Naive thymus-derived CD4-positive, alpha-beta T cell (primary cell): ENCODE data around the gene JAML. TPM values are rescaled to one million over a fixed set of nuclear protein-coding genes. Genes with fewer than 3 reads are reported as not detected.

Source experiments
- ATAC-seq: fragments of 150-1000 bp; cut with Tn5 transposase; 2 replicates; pipeline ENCODE4 v1.10.0; 2021; ENCODE audit warnings: mild to moderate bottlenecking, moderate library complexity
- CTCF ChIA-PET: fragments of 350-600 bp; sonication (Branson Sonifier 250); formaldehyde crosslinking; loops from one replicate; lab custom pipeline; 2021; ENCODE audit warnings: antibody characterized with exemption; lab: Charles Lee
- POLR2A ChIA-PET: fragments of 350-600 bp; sonication (Branson Sonifier 250); formaldehyde crosslinking; loops from one replicate; lab custom pipeline; 2021; ENCODE audit warnings: antibody characterized with exemption, inconsistent platforms; lab: Charles Lee
- DNase-seq, 9 donors: peaks; one replicate each; pipeline versions ENCODE4 v3.0.0 to v3.0.0-alpha.2; 2020 to 2022; ENCODE audit warnings: mixed read lengths in 1 of 9
- H3K27ac ChIP-seq: one replicate; pipeline ENCODE4 v1.7.0; 2013; ENCODE audit warnings: mild to moderate bottlenecking, low read depth, low read length, moderate library complexity
- H3K27me3 ChIP-seq, 2 donors: one replicate each; pipeline ENCODE4 v1.7.0; 2013; ENCODE audit warnings: low read length in 2 of 2, mild to moderate bottlenecking in 2 of 2, moderate library complexity in 2 of 2; ENCODE audit not compliant: control insufficient read depth in 2 of 2, insufficient read depth in 2 of 2
- H3K36me3 ChIP-seq, 3 experiments: 1 replicate in 2 of 3; 2 replicates in 1 of 3; pipeline ENCODE4 v1.7.0; 2013; ENCODE audit warnings: low read length in 3 of 3, mild to moderate bottlenecking in 3 of 3, moderate library complexity in 1 of 3; ENCODE audit not compliant: insufficient read depth in 3 of 3, control insufficient read depth in 2 of 3
- H3K4me1 ChIP-seq, 2 donors: one replicate each; pipeline ENCODE4 v1.7.0; 2013; ENCODE audit warnings: low read length in 2 of 2, mild to moderate bottlenecking in 2 of 2, moderate library complexity in 1 of 2; ENCODE audit not compliant: control insufficient read depth in 2 of 2, insufficient read depth in 2 of 2
- H3K4me3 ChIP-seq: 2 replicates; pipeline ENCODE4 v1.7.0; 2013; ENCODE audit warnings: mild to moderate bottlenecking, low read length
- H3K9me3 ChIP-seq, 3 experiments: 1 replicate in 2 of 3; 2 replicates in 1 of 3; pipeline ENCODE4 v1.7.0; 2013; ENCODE audit warnings: low read length in 3 of 3; ENCODE audit not compliant: control insufficient read depth in 2 of 3
- H3K27ac Mint-ChIP-seq, 9 donors: one replicate each; pipeline ENCODE4 v1.8.0; 2020 to 2022; ENCODE audit warnings: mixed read lengths in 9 of 9, mild to moderate bottlenecking in 8 of 9, moderate library complexity in 5 of 9, inconsistent platforms in 2 of 9
- H3K27me3 Mint-ChIP-seq, 5 donors: one replicate each; pipeline ENCODE4 v1.8.0; 2021 to 2022; ENCODE audit warnings: mixed read lengths in 5 of 5, mild to moderate bottlenecking in 1 of 5
- H3K36me3 Mint-ChIP-seq, 5 donors: one replicate each; pipeline ENCODE4 v1.8.0; 2020 to 2022; ENCODE audit warnings: mixed read lengths in 5 of 5, mild to moderate bottlenecking in 3 of 5, inconsistent platforms in 1 of 5
- H3K4me1 Mint-ChIP-seq, 7 donors: one replicate each; pipeline ENCODE4 v1.8.0; 2020 to 2022; ENCODE audit warnings: mixed read lengths in 7 of 7, mild to moderate bottlenecking in 3 of 7, inconsistent platforms in 1 of 7
- H3K4me3 Mint-ChIP-seq, 10 donors: one replicate each; pipeline ENCODE4 v1.8.0; 2020 to 2022; ENCODE audit warnings: mild to moderate bottlenecking in 10 of 10, mixed read lengths in 10 of 10, moderate library complexity in 6 of 10, inconsistent platforms in 2 of 10
- H3K9me3 Mint-ChIP-seq, 11 donors: one replicate each; pipeline ENCODE4 v1.8.0; 2020 to 2022; ENCODE audit warnings: mixed read lengths in 11 of 11, mild to moderate bottlenecking in 4 of 11, inconsistent platforms in 1 of 11, moderate library complexity in 1 of 11
- intact Hi-C, 2 donors: fragments of 100-400 bp; cut with micrococcal nuclease; formaldehyde crosslinking; loops; one replicate each; pipeline ENCODE4 v1.15.1; 2023
- polyA plus RNA-seq, 2 donors: library from polyadenylated mRNA; unstranded; fragments of 300-500 nt; fragmentation: Illumina TruSeq; gene quantifications; one replicate each; pipeline ENCODE4 v1.2.3, GENCODE V29; 2021
- total RNA-seq, 6 experiments: library from RNA in 5 of 6; stranded (reverse) in 5 of 6; gene quantifications; 1 replicate in 5 of 6; 2 replicates in 1 of 6; pipeline ENCODE4 v1.2.3 and lab custom pipeline; 2021 to 2026

The JAML gene
- total and polyA plus RNA-seq, 7 experiments from 2014 or later = 64.3 to 195 (median 118) TPM

GRCh38 chr11:118243993-118244762 lies 19.4 kb upstream of the JAML start:
- H3K27me3 ChIP-seq = no peaks in the 10 kb centered on the region
- CTCF ChIA-PET = no interaction called here
- H3K4me3 Mint-ChIP-seq = no peak overlapping the region
- H3K4me1 ChIP-seq = peaks cover 28 to 59% of the 10 kb centered on the region in 2 donors
- no peak overlapping the region for H3K27ac ChIP-seq
- H3K9me3 ChIP-seq = no peaks in the 10 kb centered on the region
- H3K27me3 Mint-ChIP-seq = no peaks in the 10 kb centered on the region
- H3K27ac Mint-ChIP-seq = peak overlapping the region; percentile 16 to 83 (median 55)
- POLR2A ChIA-PET = interaction anchor here (0.8 to 3.0 kb wide), 4 partner anchors 8 to 39 kb away, joined by 3 to 15 read pairs (median 4); partner anchors contain the start of gene MPZL3
- H3K4me3 ChIP-seq = no peak overlapping the region
- peaks cover 4 to 26% (median 4%) of the 10 kb centered on the region in 5 donors for H3K36me3 Mint-ChIP-seq
- ATAC-seq (no peak), DNase-seq (no peak)
- intact Hi-C loops = no loop called here
- peaks cover 54 to 82% (median 78%) of the 10 kb centered on the region in 7 donors for H3K4me1 Mint-ChIP-seq
- H3K36me3 ChIP-seq = no peaks in the 10 kb centered on the region
- no peaks in the 10 kb centered on the region for H3K9me3 Mint-ChIP-seq

- Mint-ChIP-seq H3K36me3 (peaks cover 4 to 34% (median 6%) of the 10 kb centered on the region in 5 donors), H3K4me3 (peak overlapping the region in 2 of 10 donors; percentile 7 to 31), H3K4me1 (peaks cover 60 to 89% (median 84%) of the 10 kb centered on the region in 7 donors), H3K27me3 (no peaks in the 10 kb centered on the region), H3K27ac (peak overlapping the region in 8 of 9 donors; percentile 16 to 85 (median 58)), H3K9me3 (no peaks in the 10 kb centered on the region)
- DNase-seq (no peak), ATAC-seq (no peak)
- ChIA-PET CTCF (interaction anchor here (0.7 to 1.7 kb wide), 3 partner anchors 41 to 91 kb away, joined by 3 to 5 read pairs (median 3); no protein-coding TSS in a partner anchor), POLR2A (interaction anchor here (1.6 to 4.9 kb wide), 4 partner anchors 9 to 22 kb away, joined by 3 to 45 read pairs (median 10); partner anchors contain the start of genes JAML and MPZL3)
- H3K4me3 ChIP-seq = no peak overlapping the region
- no peak overlapping the region for H3K27ac ChIP-seq
- intact Hi-C loops = no loop called here
- H3K4me1 ChIP-seq = peaks cover 33 to 68% of the 10 kb centered on the region in 2 donors
- H3K27me3 ChIP-seq = no peaks in the 10 kb centered on the region
- no peaks in the 10 kb centered on the region for H3K36me3 ChIP-seq
- H3K9me3 ChIP-seq = no peaks in the 10 kb centered on the region
These were observed 18.4 kb upstream of the JAML start for GRCh38 chr11:118243161-118243560.

- ChIA-PET POLR2A (interaction anchor here (0.6 to 4.9 kb wide), 14 partner anchors 10 to 194 kb away, joined by 3 to 45 read pairs (median 4); partner anchors contain the start of genes JAML and MPZL3), CTCF (interaction anchor here (1.2 to 1.9 kb wide), 3 partner anchors 12 to 43 kb away, joined by 3 to 9 read pairs (median 5); no protein-coding TSS in a partner anchor)
- intact Hi-C loops = loop anchor here (1.0 to 2.0 kb wide), 6 partner anchors 11 to 40 kb away; partner anchors contain the start of genes JAML (in 2 of the 2) and MPZL3 (in 2 of the 2)
- no peak for DNase-seq
- Histone ChIP-seq H3K9me3 (no peaks in the 10 kb centered on the region), H3K36me3 (peaks cover 0 to 3% (median 2%) of the 10 kb centered on the region in 3 experiments), H3K27ac (peak overlapping the region; percentile 49), H3K27me3 (no peaks in the 10 kb centered on the region), H3K4me3 (no peak overlapping the region), H3K4me1 (peaks cover 33 to 55% of the 10 kb centered on the region in 2 donors)
- no peak for ATAC-seq
- H3K4me3 Mint-ChIP-seq = peak overlapping the region; percentile 27 to 74 (median 54)
- H3K27me3 Mint-ChIP-seq = no peaks in the 10 kb centered on the region
- H3K4me1 Mint-ChIP-seq = peaks cover 53 to 77% (median 74%) of the 10 kb centered on the region in 7 donors
- peaks cover 3 to 27% (median 4%) of the 10 kb centered on the region in 5 donors for H3K36me3 Mint-ChIP-seq
- no peaks in the 10 kb centered on the region for H3K9me3 Mint-ChIP-seq
- peak overlapping the region; percentile 52 to 93 (median 83) for H3K27ac Mint-ChIP-seq
These were observed 16.9 kb upstream of the JAML start for GRCh38 chr11:118241764-118242098.

- no peaks in the 10 kb centered on the region for H3K9me3 Mint-ChIP-seq
- H3K36me3 Mint-ChIP-seq = peaks cover 4 to 28% (median 6%) of the 10 kb centered on the region in 5 donors
- Histone ChIP-seq H3K4me1 (peaks cover 33 to 50% of the 10 kb centered on the region in 2 donors), H3K9me3 (no peaks in the 10 kb centered on the region), H3K4me3 (peak overlapping the region; percentile 8), H3K27me3 (no peaks in the 10 kb centered on the region), H3K36me3 (peaks cover 0 to 8% (median 5%) of the 10 kb centered on the region in 3 experiments), H3K27ac (peak overlapping the region; percentile 49)
- H3K27ac Mint-ChIP-seq = peak overlapping the region; percentile 52 to 93 (median 83)
- peak in 4 of 9 donors; percentile 45 to 75 (median 53) for DNase-seq
- intact Hi-C loops = loop anchor here (1.0 to 2.0 kb wide), 6 partner anchors 11 to 40 kb away; partner anchors contain the start of genes JAML (in 2 of the 2) and MPZL3 (in 2 of the 2)
- ChIA-PET POLR2A (interaction anchor here (0.6 to 4.9 kb wide), 11 partner anchors 11 to 194 kb away, joined by 3 to 45 read pairs (median 4); partner anchors contain the start of genes JAML and MPZL3), CTCF (interaction anchor here (1.9 kb wide), 1 partner anchor 11 kb away, joined by 9 read pairs; no protein-coding TSS in a partner anchor)
- peaks cover 54 to 76% (median 70%) of the 10 kb centered on the region in 7 donors for H3K4me1 Mint-ChIP-seq
- H3K4me3 Mint-ChIP-seq = peak overlapping the region; percentile 27 to 74 (median 54)
- H3K27me3 Mint-ChIP-seq = no peaks in the 10 kb centered on the region
- peak; percentile 91 for ATAC-seq
These were observed 16.4 kb upstream of the JAML start for GRCh38 chr11:118240999-118241763.

GRCh38 chr11:118239509-118240205 lies 14.8 kb upstream of the JAML start:
- peaks cover 33 to 45% of the 10 kb centered on the region in 2 donors for H3K4me1 ChIP-seq
- ChIA-PET CTCF (interaction anchor here (0.8 to 1.3 kb wide), 4 partner anchors 17 to 41 kb away, joined by 3 to 6 read pairs (median 4); no protein-coding TSS in a partner anchor), POLR2A (interaction anchor here (0.7 to 4.9 kb wide), 5 partner anchors 10 to 106 kb away, joined by 3 to 45 read pairs (median 4); partner anchors contain the start of genes JAML and MPZL3)
- ATAC-seq = no peak
- no peak for DNase-seq
- peak overlapping the region in 8 of 9 donors; percentile 67 to 93 (median 80) for H3K27ac Mint-ChIP-seq
- no peaks in the 10 kb centered on the region for H3K27me3 ChIP-seq
- peak overlapping the region; percentile 9 for H3K4me3 ChIP-seq
- intact Hi-C loops = loop anchor here in 1 of 2 donors (2.0 kb wide), 1 partner anchor 15 kb away; the partner anchor contains the start of gene JAML
- peaks cover 0 to 13% (median 8%) of the 10 kb centered on the region in 3 experiments for H3K36me3 ChIP-seq
- H3K9me3 ChIP-seq = no peaks in the 10 kb centered on the region
- H3K4me3 Mint-ChIP-seq = peak overlapping the region in 9 of 10 donors; percentile 11 to 74 (median 51)
- H3K27me3 Mint-ChIP-seq = no peaks in the 10 kb centered on the region
- H3K27ac ChIP-seq = no peak overlapping the region
- H3K36me3 Mint-ChIP-seq = peaks cover 3 to 33% (median 13%) of the 10 kb centered on the region in 5 donors
- no peaks in the 10 kb centered on the region for H3K9me3 Mint-ChIP-seq
- peaks cover 48 to 72% (median 65%) of the 10 kb centered on the region in 7 donors for H3K4me1 Mint-ChIP-seq
